Gastroesophageal sphincter (tissue), 4 donors: Measurements from ENCODE around the gene ANKRD18A. TPM values are rescaled to one million over a fixed set of nuclear protein-coding genes. Genes with fewer than 3 reads are reported as not detected.

Source experiments
- ATAC-seq: fragments of 150-250 bp; one replicate; pipeline ENCODE4 v1.9.1; 2016; ENCODE audit warnings: mild to moderate bottlenecking, moderate library complexity
- H3K27ac ChIP-seq, 4 donors: fragments of 200-600 bp; sonication (generic) in 3 of 4; 1 replicate in 3 of 4; 2 replicates in 1 of 4; pipeline ENCODE4 v1.5.1; 2016 to 2019
- H3K27me3 ChIP-seq: fragments of 200-600 bp; sonication (generic); one replicate; pipeline ENCODE4 v1.5.1; 2019
- H3K36me3 ChIP-seq, 2 donors: fragments of 200-600 bp; sonication (generic); one replicate each; pipeline ENCODE4 v1.5.1; 2019; ENCODE audit warnings: control low read depth in 1 of 2
- H3K4me1 ChIP-seq, 3 donors: fragments of 200-600 bp; sonication (generic); 1 replicate in 2 of 3; 2 replicates in 1 of 3; pipeline ENCODE4 v1.5.1; 2016 to 2019; ENCODE audit warnings: control low read depth in 2 of 3
- H3K4me3 ChIP-seq, 2 donors: fragments of 200-600 bp; sonication (generic); one replicate each; pipeline ENCODE4 v1.5.1; 2019; ENCODE audit warnings: mild to moderate bottlenecking in 1 of 2, moderate library complexity in 1 of 2
- H3K9me3 ChIP-seq, 3 donors: fragments of 200-600 bp; sonication (generic); one replicate each; pipeline ENCODE4 v1.5.1; 2017 to 2019; ENCODE audit warnings: control low read depth in 2 of 3
- EP300 ChIP-seq: sonication (generic); formaldehyde crosslinking; IDR thresholded peaks from one replicate; pipeline ENCODE4 v1.6.1; 2017; ENCODE audit warnings: antibody characterized with exemption, mild to moderate bottlenecking
- POLR2A ChIP-seq, 2 donors: fragments of 450-650 bp; IDR thresholded peaks; one replicate each; pipeline ENCODE4 v1.6.1; 2017; ENCODE audit warnings: antibody characterized with exemption in 2 of 2, mild to moderate bottlenecking in 2 of 2, moderate library complexity in 1 of 2
- POLR2AphosphoS5 ChIP-seq: sonication (generic); formaldehyde crosslinking; IDR thresholded peaks from one replicate; pipeline ENCODE4 v1.6.1; 2017; ENCODE audit warnings: antibody characterized with exemption
- WGBS, 2 donors: methylation state at CpG; one replicate each; pipeline ENCODE4 v1.1.5; 2018; ENCODE audit warnings: low coverage in 1 of 2; 5-methylcytosine and 5-hydroxymethylcytosine counted together
- total RNA-seq, 4 donors: library from RNA; depleted of rRNA; stranded (reverse); fragments of >200 nt; gene quantifications; one replicate each; pipeline ENCODE4 v1.1.0, GENCODE V29; 2016
- TF ChIP-seq, protein P1 (sequence below), 4 experiments: fragments of 200-600 bp in 2 of 4; fragments of 450-650 bp in 2 of 4; sonication (generic) in 1 of 4; IDR thresholded peaks; one replicate each; pipeline ENCODE4 v1.5.1; 2017 to 2019; ENCODE audit warnings: antibody characterized with exemption in 4 of 4, mild to moderate bottlenecking in 2 of 4, moderate library complexity in 2 of 4

The ANKRD18A gene
- total RNA-seq, result under 1 TPM in 2 of 4 donors, not detected in 2; 0.16 to 0.19 TPM

GRCh38 chr9:38620483-38621433 lies at the start of gene ANKRD18A:
TSS of gene ANKRD18A (minus strand) at chr9:38620596. CDS start at chr9:38620285, 311 bp downstream.
- TF ChIP-seq, protein P1, sequence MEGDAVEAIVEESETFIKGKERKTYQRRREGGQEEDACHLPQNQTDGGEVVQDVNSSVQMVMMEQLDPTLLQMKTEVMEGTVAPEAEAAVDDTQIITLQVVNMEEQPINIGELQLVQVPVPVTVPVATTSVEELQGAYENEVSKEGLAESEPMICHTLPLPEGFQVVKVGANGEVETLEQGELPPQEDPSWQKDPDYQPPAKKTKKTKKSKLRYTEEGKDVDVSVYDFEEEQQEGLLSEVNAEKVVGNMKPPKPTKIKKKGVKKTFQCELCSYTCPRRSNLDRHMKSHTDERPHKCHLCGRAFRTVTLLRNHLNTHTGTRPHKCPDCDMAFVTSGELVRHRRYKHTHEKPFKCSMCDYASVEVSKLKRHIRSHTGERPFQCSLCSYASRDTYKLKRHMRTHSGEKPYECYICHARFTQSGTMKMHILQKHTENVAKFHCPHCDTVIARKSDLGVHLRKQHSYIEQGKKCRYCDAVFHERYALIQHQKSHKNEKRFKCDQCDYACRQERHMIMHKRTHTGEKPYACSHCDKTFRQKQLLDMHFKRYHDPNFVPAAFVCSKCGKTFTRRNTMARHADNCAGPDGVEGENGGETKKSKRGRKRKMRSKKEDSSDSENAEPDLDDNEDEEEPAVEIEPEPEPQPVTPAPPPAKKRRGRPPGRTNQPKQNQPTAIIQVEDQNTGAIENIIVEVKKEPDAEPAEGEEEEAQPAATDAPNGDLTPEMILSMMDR (IDR thresholded peaks at IDR 0.05), result peak; percentile 28 to 72 (median 53)
- TF ChIP-seq POLR2AphosphoS5, result no peak
- no peak for TF ChIP-seq EP300
- TF ChIP-seq POLR2A (IDR thresholded peaks at IDR 0.05), result no peak
- 5% methylated on average over 8 of the region's 76 CpGs; no CpG with 5 or more reads in 1 of the 2 donors for WGBS, 2 donors
- peak; percentile 85 for ATAC-seq
- Histone ChIP-seq H3K36me3 (no peaks in the 10 kb centered on the region), H3K4me1 (peaks cover 0 to 33% (median 21%) of the 10 kb centered on the region in 3 donors), H3K27ac (peak within 1 kb of the TSS in 3 of 4 donors; percentile 24 to 59 (median 34)), H3K4me3 (peak within 1 kb of the TSS; percentile 24 to 55), H3K9me3 (peaks cover 0 to 21% (median 0%) of the 10 kb centered on the region in 3 donors), H3K27me3 (peaks cover 82% of the 10 kb centered on the region)

DNA sequence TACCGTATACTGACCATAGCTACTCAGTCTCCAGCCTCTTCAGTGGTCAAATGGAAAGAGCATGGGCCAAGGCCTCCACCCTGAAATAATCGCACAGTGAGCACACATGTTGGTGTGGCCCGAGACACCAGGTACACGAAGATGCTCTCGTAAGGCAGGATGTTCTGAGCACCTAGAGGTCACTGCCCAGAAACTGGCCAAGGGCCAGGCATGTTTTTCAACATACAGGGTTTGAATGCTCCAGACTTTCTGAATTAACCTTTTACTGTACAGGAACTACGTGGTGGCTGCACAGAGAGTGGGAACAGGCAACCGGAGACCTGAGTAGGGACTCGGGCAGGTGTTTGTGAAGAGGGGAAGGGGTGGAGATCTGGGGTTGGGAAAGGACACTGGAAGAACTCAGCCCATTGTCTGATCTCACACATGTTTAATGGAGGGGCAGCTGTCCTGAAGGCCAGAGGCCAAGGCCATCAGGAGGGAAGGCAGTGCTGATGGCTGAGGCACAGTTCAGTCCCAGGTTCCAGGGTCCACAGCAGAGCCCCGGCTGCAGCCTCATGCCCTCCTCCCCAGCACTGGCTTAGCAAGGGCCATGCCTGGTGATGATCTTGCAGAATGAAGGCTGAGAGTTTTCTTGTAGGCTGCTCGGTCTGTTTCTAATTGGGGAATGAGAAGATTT lies 48.5 kb upstream of the ANKRD18A start:
- TF ChIP-seq POLR2A (IDR thresholded peaks at IDR 0.05) (no peak), POLR2AphosphoS5 (no peak), EP300 (no peak)
- TF ChIP-seq, protein P1 (IDR thresholded peaks at IDR 0.05), result no peak
- 20 to 85% methylated on average over 1 to 6 of the region's 10 CpGs for WGBS, 2 donors
- Histone ChIP-seq H3K27ac (no peak overlapping the region), H3K27me3 (no peaks in the 10 kb centered on the region), H3K36me3 (no peaks in the 10 kb centered on the region), H3K4me3 (no peak overlapping the region), H3K4me1 (peaks cover 0 to 8% (median 4%) of the 10 kb centered on the region in 3 donors), H3K9me3 (no peaks in the 10 kb centered on the region)
- ATAC-seq, result no peak

- no peak for TF ChIP-seq POLR2AphosphoS5
- no peak for TF ChIP-seq POLR2A (IDR thresholded peaks at IDR 0.05)
- TF ChIP-seq EP300, result no peak
- TF ChIP-seq, protein P1 (IDR thresholded peaks at IDR 0.05), result peak in 1 of 4 experiments; percentile 26
- no peak overlapping the region for H3K4me3 ChIP-seq
- 59 to 60% methylated on average over 5 to 8 of the region's 8 CpGs for WGBS, 2 donors
- H3K27me3 ChIP-seq, result no peaks in the 10 kb centered on the region
- H3K9me3 ChIP-seq, result no peaks in the 10 kb centered on the region
- no peak for ATAC-seq
- no peak overlapping the region for H3K27ac ChIP-seq
- no peaks in the 10 kb centered on the region for H3K4me1 ChIP-seq
- H3K36me3 ChIP-seq, result no peaks in the 10 kb centered on the region
These were observed 42.6 kb upstream of the ANKRD18A start for GRCh38 chr9:38662763-38663593.

- 71 to 77% methylated on average over 4 to 7 of the region's 7 CpGs for WGBS, 2 donors
- H3K27ac ChIP-seq, result no peak overlapping the region
- no peaks in the 10 kb centered on the region for H3K36me3 ChIP-seq
- H3K4me1 ChIP-seq, result no peaks in the 10 kb centered on the region
- TF ChIP-seq EP300 (no peak), POLR2A (IDR thresholded peaks at IDR 0.05) (no peak), POLR2AphosphoS5 (no peak)
- TF ChIP-seq, protein P1 (IDR thresholded peaks at IDR 0.05), result no peak
- H3K9me3 ChIP-seq, result no peaks in the 10 kb centered on the region
- ATAC-seq, result no peak
- H3K27me3 ChIP-seq, result no peaks in the 10 kb centered on the region
- no peak overlapping the region for H3K4me3 ChIP-seq
These were observed 39.1 kb upstream of the ANKRD18A start for GRCh38 chr9:38659538-38659937.
